8988T (cell line): ENCODE data around the gene PPP1R12B.
"Not testable (repeated sequence)": the region's sequence is repeated elsewhere in the genome, so short reads cannot be mapped to it uniquely, and the experiment has no call there.

ENCODE experiments used
- DNase-seq: peaks from one replicate; pipeline ENCODE4 v3.0.0; 2011

The PPP1R12B gene

DNA sequence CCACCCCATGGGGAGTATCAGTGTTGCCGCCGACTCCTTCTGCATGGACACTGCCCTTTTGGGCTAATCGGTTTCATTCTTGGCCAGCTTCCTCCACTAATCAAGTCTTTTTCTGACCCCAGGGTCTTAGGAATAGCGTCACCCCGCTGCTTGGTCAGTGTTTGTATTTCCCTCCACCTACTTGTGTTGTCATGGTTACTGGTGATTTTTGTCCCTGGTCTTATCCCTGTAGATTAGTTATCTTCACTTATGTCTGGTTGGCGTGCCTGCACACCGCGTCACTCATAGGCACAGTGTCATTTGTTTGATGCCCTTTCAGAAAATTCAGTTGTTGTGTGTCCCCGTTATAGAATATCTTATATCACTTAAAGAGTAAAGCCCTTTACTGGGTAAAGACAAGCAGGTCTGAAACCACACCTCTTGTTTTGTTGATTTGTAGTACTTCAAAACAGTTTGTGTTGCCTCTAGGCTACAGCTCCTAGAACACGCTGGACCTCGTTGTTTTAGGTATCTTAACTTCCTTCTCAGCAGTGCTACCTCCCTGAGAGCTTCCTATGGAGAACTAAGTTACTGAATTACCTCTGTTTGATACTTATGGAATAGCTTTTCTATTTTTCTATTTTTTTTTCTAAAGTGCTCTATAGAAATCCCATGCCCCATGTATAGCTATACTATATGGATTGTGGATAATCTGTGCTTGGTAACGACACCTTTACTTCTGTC, 868 bp downstream of the PPP1R12B start:
- no peak for DNase-seq

DNA sequence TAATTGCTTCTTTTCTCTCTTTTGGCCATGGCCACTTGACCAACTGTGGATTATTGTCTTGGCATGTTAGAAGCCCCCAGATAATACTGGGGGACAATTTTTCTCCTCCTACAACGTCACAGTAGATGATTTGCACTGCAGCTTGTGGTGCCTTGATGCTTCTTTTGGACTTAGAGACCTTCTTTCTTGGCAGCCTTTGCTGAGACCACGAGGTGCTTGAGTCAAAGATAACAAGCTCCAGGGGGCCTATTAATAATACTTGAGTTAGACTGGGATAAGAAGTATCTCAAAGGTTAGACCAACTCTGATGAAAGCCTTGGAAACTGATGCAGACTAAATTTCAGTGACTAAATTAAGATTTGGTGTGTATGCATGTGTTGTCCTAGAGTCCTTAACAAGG, 3.2 kb downstream of the PPP1R12B start:
- DNase-seq, result no peak

GRCh38 chr1:202352583-202353197, 4.2 kb downstream of the PPP1R12B start:
- not testable (repeated sequence) for DNase-seq

DNA sequence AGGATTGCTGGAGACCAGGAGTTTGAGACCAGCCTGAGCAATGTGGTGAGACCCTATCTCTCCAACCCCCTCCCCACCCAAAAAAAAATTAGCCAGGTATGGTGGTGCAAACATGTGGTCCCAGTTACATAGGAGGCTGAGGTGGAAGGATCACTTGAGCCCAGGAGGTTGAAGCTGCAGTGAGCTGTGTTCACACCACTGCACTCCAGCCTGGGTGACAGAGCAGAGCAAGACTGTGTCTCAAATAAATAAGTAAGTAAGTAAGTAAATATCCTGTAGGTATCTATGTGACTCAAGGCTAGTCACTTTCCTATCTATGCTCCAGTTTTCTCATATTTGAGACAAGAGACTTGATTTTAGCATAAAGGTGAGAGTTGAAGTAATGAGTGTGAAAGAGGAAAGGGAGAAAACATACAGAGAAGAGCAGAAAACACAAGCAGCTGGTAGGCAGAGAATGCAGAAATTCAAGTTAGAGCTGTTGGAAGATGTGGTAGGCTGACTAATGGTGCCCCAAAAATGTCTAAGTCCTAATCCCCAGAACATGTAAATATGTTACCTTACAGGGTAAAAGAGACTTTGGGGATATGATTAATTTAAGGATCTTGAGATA, 7.5 kb downstream of the PPP1R12B start:
- DNase-seq, result no peak

GRCh38 chr1:202357506-202357905, 9.0 kb downstream of the PPP1R12B start:
- DNase-seq, result no peak

GRCh38 chr1:202361224-202361623, 12.7 kb downstream of the PPP1R12B start:
- DNase-seq, result no peak

- no peak for DNase-seq
These were observed 13.2 kb downstream of the PPP1R12B start for GRCh38 chr1:202361701-202362100.

DNA sequence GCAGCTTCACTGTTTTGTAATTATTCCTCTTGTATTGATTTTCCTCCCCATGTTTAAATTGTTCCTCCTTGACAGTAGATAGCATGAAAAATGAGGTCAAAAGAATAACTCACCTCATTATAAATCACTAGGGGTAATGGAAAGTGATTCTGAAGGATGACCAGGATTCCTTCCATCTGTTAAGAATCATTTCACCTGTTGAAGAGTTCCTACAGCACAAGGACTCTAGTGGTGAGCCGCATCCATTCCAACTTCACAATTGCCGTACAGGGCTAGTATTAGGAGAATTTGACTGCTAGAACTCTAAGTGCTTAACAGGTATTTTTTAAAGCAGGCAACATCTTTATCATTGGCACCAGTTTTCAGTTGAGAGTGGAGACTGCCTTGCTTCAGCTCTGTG, 13.7 kb downstream of the PPP1R12B start:
- no peak for DNase-seq

DNA sequence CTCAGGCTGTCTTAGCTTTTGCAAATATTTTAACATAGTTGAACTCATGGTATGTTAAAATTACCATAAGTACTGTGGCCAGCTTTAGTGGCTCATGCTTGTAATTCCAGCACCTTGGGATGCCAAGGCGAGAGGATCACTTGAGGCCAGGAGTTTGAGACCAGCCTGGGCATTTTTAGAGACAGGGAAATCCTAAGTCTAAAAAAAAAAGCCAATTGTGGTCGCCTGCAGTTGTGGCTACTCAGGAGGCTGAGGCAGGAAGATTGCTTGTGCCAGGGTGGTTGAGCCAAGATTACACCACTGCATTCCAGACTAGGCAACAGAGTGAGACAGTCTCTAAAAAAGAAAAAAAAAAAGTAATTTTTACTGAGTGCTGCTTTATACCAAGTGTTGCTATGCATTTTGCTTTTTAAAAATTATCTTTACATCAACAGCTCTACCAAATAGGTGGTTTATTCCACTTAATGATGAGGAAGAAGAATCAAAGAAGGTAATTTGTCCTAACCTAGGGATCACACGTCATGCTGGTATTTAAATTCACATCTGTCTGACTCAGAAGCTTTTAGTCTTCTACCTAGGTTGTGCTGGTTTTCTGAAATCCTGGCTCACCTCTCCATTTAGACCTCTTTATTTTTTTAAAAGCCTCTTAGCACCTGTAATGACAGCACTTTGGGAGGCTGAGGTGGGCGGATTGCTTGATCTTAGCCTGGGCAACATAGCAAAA, 16.8 kb downstream of the PPP1R12B start:
- DNase-seq, result no peak

DNA sequence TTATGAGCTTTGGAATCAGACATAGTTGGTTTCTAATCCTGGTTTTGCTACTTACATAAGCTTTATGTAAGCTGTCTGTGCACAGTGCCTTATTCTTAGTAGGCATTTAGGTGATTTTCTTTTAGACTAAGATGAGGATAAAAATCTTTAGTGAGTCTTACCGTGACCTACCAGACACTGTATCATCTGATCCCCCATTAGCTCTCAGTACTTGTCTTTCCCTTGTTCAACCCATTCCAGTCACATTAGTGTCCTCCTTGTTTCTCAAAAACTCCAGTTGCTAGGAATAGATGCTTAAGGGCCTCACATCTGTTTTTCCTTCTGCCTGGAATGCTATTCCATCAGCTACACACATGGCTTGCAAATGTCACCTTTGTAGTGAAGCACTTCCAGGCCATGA, 18.8 kb downstream of the PPP1R12B start:
- DNase-seq, result no peak

DNA sequence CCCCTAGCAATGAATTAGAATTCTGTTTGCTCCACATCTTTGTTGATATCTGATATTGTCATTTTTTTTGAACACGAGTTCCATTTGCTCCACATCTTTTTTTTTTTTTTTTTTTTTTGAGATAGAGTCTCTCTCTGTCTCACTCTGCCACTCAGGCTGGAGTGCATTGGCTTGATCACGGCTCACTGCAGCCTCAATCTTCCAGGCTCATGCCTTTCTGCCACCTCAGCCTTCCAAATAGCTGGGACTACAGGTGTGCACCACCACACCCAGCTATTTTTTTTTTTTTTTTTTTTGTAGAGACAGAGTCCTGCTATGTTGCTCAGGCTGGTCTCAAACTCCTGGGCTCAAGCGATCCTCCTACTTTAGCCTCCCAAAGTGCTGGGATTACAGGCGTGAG, 22.4 kb downstream of the PPP1R12B start:
- DNase-seq, result not testable (repeated sequence)

- no peak for DNase-seq
These were observed 25.6 kb downstream of the PPP1R12B start for GRCh38 chr1:202374099-202374498.

GRCh38 chr1:202375175-202375574, 26.7 kb downstream of the PPP1R12B start:
- DNase-seq, result not testable (repeated sequence)

GRCh38 chr1:202376247-202376646, 27.7 kb downstream of the PPP1R12B start:
- no peak for DNase-seq

GRCh38 chr1:202379884-202380529, 31.5 kb downstream of the PPP1R12B start:
- not testable (repeated sequence) for DNase-seq

GRCh38 chr1:202380535-202380934, 32.0 kb downstream of the PPP1R12B start:
- DNase-seq, result not testable (repeated sequence)

- DNase-seq, result not testable (repeated sequence)
These were observed 33.4 kb downstream of the PPP1R12B start for GRCh38 chr1:202381867-202382266.

DNA sequence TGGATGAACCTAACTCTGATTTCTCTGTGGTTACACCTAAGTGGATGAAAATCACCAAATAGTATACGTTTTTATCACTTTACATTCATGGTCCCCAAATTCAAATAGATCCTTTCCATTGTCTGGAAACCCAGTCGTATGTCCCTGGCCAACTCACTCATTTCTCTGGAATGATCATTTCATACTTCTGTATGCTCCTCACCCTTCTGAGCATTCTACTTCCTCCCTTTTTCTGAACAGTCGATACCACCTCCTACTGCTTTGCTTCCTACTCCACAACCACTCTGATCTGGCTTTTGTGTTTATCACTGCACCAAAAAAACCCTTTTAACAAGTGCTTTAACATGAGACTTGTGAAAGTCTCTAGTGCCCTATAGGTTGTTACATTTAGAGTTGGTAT, 47.3 kb downstream of the PPP1R12B start:
- DNase-seq, result not testable (repeated sequence)

- DNase-seq, result no peak
These were observed 48.8 kb downstream of the PPP1R12B start for GRCh38 chr1:202397256-202397655.

- not testable (repeated sequence) for DNase-seq
These were observed 49.9 kb downstream of the PPP1R12B start for GRCh38 chr1:202398439-202398838.

DNA sequence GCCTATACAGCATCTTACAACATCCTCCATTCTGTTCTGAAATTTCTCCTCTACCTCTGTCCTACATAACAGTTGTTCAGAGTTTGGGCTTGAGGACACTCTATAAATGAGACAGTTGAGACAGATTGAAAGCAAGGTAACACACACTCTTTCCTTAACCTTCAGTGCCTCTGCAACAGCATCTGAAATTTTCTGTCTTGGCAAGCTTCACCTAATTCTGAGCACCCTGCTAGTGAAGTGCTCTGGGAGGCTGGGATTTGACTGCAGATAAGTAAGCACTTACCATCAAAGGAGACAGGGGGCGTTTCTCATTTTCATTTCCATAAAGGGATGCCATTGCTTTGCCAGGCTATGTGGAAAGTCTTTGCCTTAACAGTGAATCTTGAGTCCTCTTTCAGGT, 53.3 kb downstream of the PPP1R12B start:
- DNase-seq, result not testable (repeated sequence)

- DNase-seq, result not testable (repeated sequence)
These were observed 54.9 kb downstream of the PPP1R12B start for GRCh38 chr1:202403381-202403780.

- DNase-seq, result no peak
These were observed 57.4 kb downstream of the PPP1R12B start for GRCh38 chr1:202405928-202406327.
